Lung microvascular endothelial cell (primary cell): ENCODE results near the gene RUNX2. TPM values are rescaled to one million over a fixed set of nuclear protein-coding genes. Genes with fewer than 3 reads are reported as not detected.

Experiments
- DNase-seq, 2 donors: peaks; one replicate each; pipeline versions ENCODE4 v3.0.0 to v3.0.0-alpha.2; 2010; ENCODE audit warnings: low read depth in 2 of 2
- total RNA-seq: library from RNA; depleted of rRNA; stranded (reverse); fragments of >200 nt; gene quantifications from 2 replicates; pipeline ENCODE4 v1.2.1, GENCODE V29; 2014

The RUNX2 gene
- total RNA-seq, 1 donor from 2014 or later: not detected

- DNase-seq: no peak
These were observed 83.8 kb downstream of the RUNX2 start for GRCh38 chr6:45411959-45412358.

- no peak for DNase-seq
These were observed 87.2 kb downstream of the RUNX2 start for GRCh38 chr6:45415315-45415714.

- no peak for DNase-seq
These were observed 87.8 kb downstream of the RUNX2 start for GRCh38 chr6:45415788-45416518.

GRCh38 chr6:45416700-45417099 lies 88.6 kb downstream of the RUNX2 start:
- DNase-seq: no peak

- no peak for DNase-seq
These were observed 89.3 kb downstream of the RUNX2 start for GRCh38 chr6:45417436-45417835.

GRCh38 chr6:45419571-45420082 lies 91.5 kb downstream of the RUNX2 start:
- DNase-seq: peak; percentile 36 to 54

GRCh38 chr6:45420083-45420908 lies 92.2 kb downstream of the RUNX2 start:
- DNase-seq: peak in 1 of 2 donors; percentile 17

GRCh38 chr6:45420909-45421708 lies 93.0 kb downstream of the RUNX2 start:
- DNase-seq: no peak

GRCh38 chr6:45421709-45422502 lies 93.8 kb downstream of the RUNX2 start:
- DNase-seq: peak; percentile 18 to 42

GRCh38 chr6:45422503-45423110 lies 94.5 kb downstream of the RUNX2 start:
- peak; percentile 25 to 43 for DNase-seq

GRCh38 chr6:45423111-45423823 lies 95.1 kb downstream of the RUNX2 start:
- DNase-seq: no peak

GRCh38 chr6:45423824-45424450 lies 95.8 kb downstream of the RUNX2 start:
- peak in 1 of 2 donors; percentile 19 for DNase-seq

GRCh38 chr6:45424451-45424861 lies 96.3 kb downstream of the RUNX2 start:
- no peak for DNase-seq

- DNase-seq: no peak
These were observed 98.1 kb downstream of the RUNX2 start for GRCh38 chr6:45426251-45426650.

GRCh38 chr6:45427726-45428125 lies 99.6 kb downstream of the RUNX2 start:
- no peak for DNase-seq

GRCh38 chr6:45428727-45429126 lies 100.6 kb downstream of the RUNX2 start:
- DNase-seq: no peak

- no peak for DNase-seq
These were observed 102.6 kb downstream of the RUNX2 start for GRCh38 chr6:45430590-45431202.

- no peak for DNase-seq
These were observed 103.4 kb downstream of the RUNX2 start for GRCh38 chr6:45431317-45432065.
